HG03060 (cell line): ENCODE data around the gene RBM20.
"Not testable (repeated sequence)": the region's sequence is repeated elsewhere in the genome, so short reads cannot be mapped to it uniquely, and the experiment has no call there.

Experiments used
- ATAC-seq: cut with Tn5 transposase; IDR thresholded peaks from one replicate; pipeline ENCODE4 v1.9.1; 2021; ENCODE audit warnings: low read depth, moderate number of reproducible peaks; ENCODE audit not compliant: unreplicated experiment

RBM20 gene

DNA sequence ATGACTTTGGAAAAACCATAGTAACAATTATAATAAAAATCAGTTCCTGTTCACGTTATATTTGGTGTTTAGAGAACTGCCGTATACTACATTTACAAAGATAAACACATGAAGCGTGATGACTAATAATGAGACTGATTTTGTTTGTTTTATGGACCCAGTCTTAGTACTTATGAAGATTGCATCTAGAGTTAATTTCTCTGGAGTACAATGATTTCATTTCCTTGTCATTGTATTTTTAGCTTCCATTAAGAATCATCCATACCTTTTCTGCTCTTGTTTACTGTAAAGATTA lies 2.9 kb downstream of the RBM20 start:
- no peak for ATAC-seq

- no peak for ATAC-seq
Measured at GRCh38 chr10:110648692-110649346, 4.7 kb downstream of the RBM20 start.

DNA sequence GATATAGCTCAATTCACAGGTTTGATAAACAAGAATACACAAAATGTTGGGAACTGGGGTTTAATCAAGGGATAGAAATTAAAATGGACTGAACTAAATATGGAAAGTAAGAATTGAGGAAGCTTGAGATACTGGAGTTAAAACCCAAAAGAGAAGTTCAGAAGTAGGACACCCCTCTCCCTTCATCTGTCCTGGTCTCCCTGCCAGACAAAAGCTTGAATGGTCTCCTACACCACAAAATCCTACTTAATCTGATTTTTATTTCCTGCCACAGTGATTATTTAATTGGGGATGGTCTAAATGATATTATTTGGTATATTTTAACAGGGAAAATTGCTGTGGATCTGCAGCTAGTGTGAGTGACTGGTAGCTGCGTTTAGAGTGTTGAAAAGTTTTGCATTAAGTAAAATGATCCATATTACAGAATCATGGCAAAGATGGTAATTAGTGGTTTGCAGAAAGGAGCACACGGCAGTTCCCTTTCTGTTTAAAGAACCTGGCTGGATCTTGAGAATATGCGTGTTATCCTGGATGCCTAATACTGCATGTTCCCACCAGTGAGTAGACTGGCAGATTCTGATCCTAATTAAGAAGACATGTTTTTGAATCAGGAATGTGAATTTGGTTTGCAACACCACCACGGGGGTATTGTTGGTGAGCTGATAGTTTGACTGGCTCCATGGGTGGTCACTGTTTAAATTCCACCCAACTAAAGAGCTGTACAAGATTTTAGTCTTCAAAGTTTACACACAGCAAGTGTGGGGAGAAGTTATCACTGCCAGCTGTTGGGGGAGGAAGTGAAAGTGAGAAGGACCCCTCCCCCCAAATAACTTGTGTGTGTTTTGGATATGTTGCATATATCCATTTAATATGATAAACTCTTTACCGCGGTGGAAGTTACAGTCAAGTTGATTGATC lies 5.5 kb downstream of the RBM20 start:
- no peak for ATAC-seq

GRCh38 chr10:110650265-110650668 lies 6.1 kb downstream of the RBM20 start:
- ATAC-seq: no peak

- peak; percentile 59 for ATAC-seq
Measured at GRCh38 chr10:110651044-110651958, 7.2 kb downstream of the RBM20 start.

DNA sequence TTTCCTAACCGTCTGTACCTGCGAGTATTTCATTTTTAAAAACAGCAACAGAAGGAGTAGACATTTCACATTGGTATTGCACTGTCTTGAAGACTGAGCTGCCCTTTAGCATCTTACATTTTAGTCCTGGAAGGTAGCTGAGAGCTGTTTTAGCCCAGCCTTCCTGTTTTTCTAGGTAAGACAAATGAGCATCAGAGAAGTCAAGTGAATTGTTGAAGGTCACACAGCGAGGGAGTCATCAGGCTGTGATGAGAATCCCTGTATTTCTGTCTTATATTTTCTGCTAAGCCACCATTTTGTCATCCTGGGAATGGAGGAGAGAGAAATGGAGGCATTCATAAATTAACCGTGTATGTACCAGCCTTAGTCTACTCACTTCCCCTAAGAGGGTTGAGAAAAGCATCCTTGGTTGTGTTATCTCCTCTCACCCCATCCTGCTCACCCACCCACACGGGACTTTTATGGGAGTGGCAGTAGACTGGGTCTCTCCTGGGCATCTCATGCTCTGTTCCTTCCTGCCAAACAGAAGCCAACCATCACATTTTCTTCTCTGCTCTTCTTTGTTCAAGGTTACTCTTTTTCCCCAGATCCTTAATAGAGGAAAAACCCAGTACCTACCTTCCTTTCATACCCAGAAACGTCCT lies 8.5 kb downstream of the RBM20 start:
- no peak for ATAC-seq

DNA sequence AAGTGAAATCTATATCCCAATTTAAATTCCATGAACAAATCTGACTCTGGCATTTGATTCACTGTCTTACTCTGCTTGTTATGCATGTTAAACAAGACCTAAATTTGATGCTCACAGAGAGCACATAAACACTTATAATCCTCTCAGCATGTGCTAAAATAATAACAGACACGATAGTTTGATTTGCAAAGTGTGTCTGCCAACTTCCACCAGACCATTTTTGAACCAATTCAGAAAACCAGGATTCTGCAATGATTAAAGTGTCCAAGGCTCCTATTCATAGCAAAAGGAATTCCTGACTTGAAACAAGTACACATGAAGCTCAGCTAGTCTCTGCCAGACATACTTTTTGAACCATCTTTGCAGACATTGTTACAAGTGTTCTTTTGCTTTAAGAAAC lies 11.2 kb downstream of the RBM20 start:
- ATAC-seq: no peak

DNA sequence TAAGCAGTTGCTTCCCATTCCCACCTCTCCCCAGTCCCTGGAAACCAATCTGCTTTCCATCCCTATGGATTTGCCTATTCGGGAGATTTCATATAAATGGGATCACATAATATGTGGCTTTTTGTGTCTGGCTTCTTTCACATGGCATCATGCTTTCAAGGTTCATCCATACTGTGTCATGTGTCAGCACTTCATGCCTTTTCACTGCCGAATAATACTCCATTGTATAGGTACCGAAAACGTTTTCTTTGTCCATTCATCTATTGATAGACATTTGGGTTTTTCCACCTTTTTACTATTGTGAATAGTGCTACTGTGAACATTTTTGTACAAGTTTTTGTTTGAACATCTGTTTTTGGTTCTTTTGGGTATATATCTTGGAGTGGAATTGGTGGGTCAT lies 12.5 kb downstream of the RBM20 start:
- no peak for ATAC-seq

- no peak for ATAC-seq
Measured at GRCh38 chr10:110657973-110658691, 14.0 kb downstream of the RBM20 start.

GRCh38 chr10:110659558-110659957 lies 15.4 kb downstream of the RBM20 start:
- ATAC-seq: no peak

- ATAC-seq: not testable (repeated sequence)
Measured at GRCh38 chr10:110660289-110660688, 16.2 kb downstream of the RBM20 start.

DNA sequence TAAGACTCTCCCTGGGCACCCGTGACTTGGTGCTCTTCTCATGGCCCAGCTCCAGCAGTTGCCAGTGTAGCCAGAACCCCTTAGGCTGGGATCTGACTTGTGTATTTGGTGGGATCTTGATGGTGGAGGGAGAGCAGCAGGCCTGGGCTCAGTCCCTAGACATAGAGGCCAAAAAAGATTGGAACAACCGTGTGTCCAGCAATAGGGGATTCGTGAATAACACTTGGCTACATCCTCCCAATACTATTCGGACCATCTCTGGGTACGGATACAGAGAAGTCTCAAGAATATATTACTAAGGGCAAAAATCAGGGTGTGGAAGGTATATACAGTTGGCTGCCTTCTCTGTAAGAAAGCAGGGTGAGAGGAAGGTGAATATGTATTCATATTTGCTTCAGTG lies 17.2 kb downstream of the RBM20 start:
- no peak for ATAC-seq

- ATAC-seq: no peak
Measured at GRCh38 chr10:110664483-110665420, 20.6 kb downstream of the RBM20 start.

DNA sequence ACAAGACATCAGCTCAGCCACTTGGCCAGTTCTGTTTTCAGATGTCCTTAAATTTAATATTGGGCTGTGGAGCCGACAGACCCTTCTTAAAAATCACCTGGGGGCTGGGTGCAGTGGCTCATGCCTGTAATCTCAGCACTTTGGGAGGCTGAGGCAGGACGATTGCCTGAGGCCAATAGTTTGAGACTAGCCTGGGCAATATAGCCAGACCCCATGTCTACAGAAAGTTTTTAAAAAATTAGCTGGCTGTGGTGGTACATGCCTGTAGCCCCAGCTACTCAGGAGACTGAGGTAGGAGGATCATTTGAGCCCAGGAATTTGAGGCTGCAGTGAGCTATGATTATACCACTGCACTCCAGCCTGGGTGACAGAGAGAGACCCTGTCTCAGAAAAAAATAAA lies 22.1 kb downstream of the RBM20 start:
- ATAC-seq: not testable (repeated sequence)

GRCh38 chr10:110666673-110667072 lies 22.5 kb downstream of the RBM20 start:
- ATAC-seq: no peak

DNA sequence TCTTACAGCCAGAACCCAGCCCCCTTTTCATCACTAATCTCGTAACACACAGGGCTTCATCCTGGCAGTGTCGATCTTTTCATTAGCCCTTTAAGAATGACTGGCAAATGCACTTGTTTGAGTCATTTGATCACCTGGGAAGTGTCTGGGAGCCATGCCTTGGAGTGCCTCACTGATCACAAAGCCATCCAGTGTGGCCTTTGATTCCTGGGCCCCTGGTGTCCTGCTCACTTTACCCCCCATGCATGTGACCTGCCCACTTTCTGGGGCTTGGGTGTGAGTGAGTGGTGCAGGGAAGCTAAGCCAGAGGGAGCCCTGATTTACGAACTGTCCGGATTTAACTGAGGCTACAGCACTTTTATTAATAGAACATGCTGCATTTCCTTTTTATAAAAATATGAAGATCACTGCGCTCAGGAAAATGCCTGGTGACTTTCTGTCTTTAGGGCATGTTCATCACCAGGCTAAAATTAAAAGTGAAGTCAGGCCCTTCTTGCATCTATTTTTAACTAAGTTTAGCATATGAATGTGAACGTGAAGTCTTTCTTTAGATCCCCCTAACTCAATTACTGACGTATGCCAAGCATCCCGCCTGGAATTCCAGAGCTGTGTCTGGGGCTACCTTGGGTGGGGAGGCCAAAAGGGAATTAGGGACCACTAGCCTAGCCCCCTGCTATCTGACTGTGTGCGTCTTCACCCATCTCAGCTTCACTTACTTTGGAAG lies 23.6 kb downstream of the RBM20 start:
- ATAC-seq: no peak

DNA sequence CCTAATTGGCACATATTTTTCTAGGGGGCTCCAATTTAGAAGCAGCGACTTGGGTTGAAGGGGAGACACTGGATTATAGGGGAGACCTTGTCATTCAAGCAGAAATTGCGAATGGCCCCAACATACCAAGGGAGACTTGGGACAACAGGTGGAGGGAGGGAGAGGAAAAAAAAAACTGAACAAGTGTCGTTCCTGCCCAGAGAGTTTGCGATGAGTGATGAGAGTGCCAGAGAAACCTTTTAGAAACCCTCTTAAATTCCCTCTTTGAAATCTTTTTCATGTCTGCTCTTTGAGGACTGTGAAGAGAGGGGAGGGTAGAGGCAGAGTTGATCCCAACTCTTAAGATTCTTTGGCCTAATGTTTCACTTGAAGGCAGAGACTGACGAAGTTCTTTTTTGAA lies 24.3 kb downstream of the RBM20 start:
- ATAC-seq: no peak

- ATAC-seq: no peak
Measured at GRCh38 chr10:110670335-110670734, 26.2 kb downstream of the RBM20 start.
